Motor neuron (in vitro differentiated cells): ENCODE measurements around the gene OSBP2. TPM values are rescaled to one million over a fixed set of nuclear protein-coding genes. Genes with fewer than 3 reads are reported as not detected.

Experiments used
- ATAC-seq, 8 experiments: fragments of 200-7000 bp; cut with Tn5 transposase; replicated peaks in 6 of 8; 2 replicates each; pipeline ENCODE4 v1.8.0; 2021; ENCODE audit warnings: mild to moderate bottlenecking in 8 of 8, moderate library complexity in 8 of 8
- H3K27ac ChIP-seq, 2 donors: fragments of 250-450 bp; sonication (Bioruptor Pico); 2 replicates each; pipeline ENCODE4 v1.9.0; 2021; ENCODE audit warnings: antibody characterized with exemption in 2 of 2, mild to moderate bottlenecking in 2 of 2, moderate library complexity in 1 of 2
- H3K4me1 ChIP-seq, 2 donors: fragments of 250-450 bp; sonication (Bioruptor Pico); replicated peaks in 1 of 2; 2 replicates each; pipeline ENCODE4 v1.6.1; 2021; ENCODE audit warnings: antibody characterized with exemption in 2 of 2, mild to moderate bottlenecking in 2 of 2, moderate library complexity in 1 of 2
- H3K4me3 ChIP-seq, 5 donors: fragments of 250-450 bp; sonication (Bioruptor Pico); 2 replicates each; pipeline ENCODE4 v1.9.0; 2021; ENCODE audit warnings: antibody characterized with exemption in 5 of 5, mild to moderate bottlenecking in 5 of 5, moderate library complexity in 4 of 5
- WGBS, 10 experiments: fragments of 450-650 bp; shearing (Covaris generic); methylation state at CpG; one replicate each; pipeline ENCODE4 v1.0.0; 2022; 5-methylcytosine and 5-hydroxymethylcytosine counted together
- in situ Hi-C, 9 experiments: fragments of 400-800 bp; cut with MboI; loops; one replicate each; pipeline ENCODE4 v1.15.0; 2021; ENCODE audit warnings: low sequenced_read_pairs in 9 of 9, low pct_unique_long_range_greater_than_20kb in 2 of 9; ENCODE audit not compliant: unreplicated experiment in 9 of 9
- total RNA-seq, 8 experiments: library from RNA; unstranded; fragments of 300-600 nt; gene quantifications; 2 replicates each; pipeline versions ENCODE4 v1.2.3 to v1.2.4, GENCODE V29; 2022

Gene OSBP2
- total RNA-seq, 8 experiments from 2014 or later: 0.63 to 16.6 (median 5.4) TPM

GRCh38 chr22:30946354-30946753 lies 251.7 kb downstream of the OSBP2 start:
- H3K27ac ChIP-seq: no peak overlapping the region
- H3K4me3 ChIP-seq: no peak overlapping the region
- H3K4me1 ChIP-seq: peaks cover 9 to 20% of the 10 kb centered on the region in 2 donors
- in situ Hi-C loops: loop anchor here in 1 of 9 experiments (10.0 kb wide), 1 partner anchor 138 kb away; the partner anchor contains the start of gene SMTN
- WGBS, 10 experiments: 80 to 100% (median 97%) methylated on average over 1 to 7 of the region's 7 CpGs; no CpG with 5 or more reads in 2 of the 10 experiments
- ATAC-seq: no peak

GRCh38 chr22:30947173-30947815 lies 252.6 kb downstream of the OSBP2 start:
- H3K4me1 ChIP-seq: peaks cover 9 to 20% of the 10 kb centered on the region in 2 donors
- H3K27ac ChIP-seq: peak overlapping the region in 1 of 2 donors; percentile 18
- 31 to 100% (median 69%) methylated on average over 1 to 4 of the region's 5 CpGs; no CpG with 5 or more reads in 1 of the 10 experiments for WGBS, 10 experiments
- peak in 7 of 8 experiments; percentile 73 to 95 (median 93) for ATAC-seq
- in situ Hi-C loops: loop anchor here in 1 of 9 experiments (10.0 kb wide), 1 partner anchor 138 kb away; the partner anchor contains the start of gene SMTN
- no peak overlapping the region for H3K4me3 ChIP-seq

- ATAC-seq: peak in 7 of 8 experiments; percentile 30 to 50 (median 38)
- 47 to 100% (median 59%) methylated on average over 1 to 2 of the region's 2 CpGs; no CpG with 5 or more reads in 4 of the 10 experiments for WGBS, 10 experiments
- H3K27ac ChIP-seq: no peak overlapping the region
- H3K4me3 ChIP-seq: no peak overlapping the region
- H3K4me1 ChIP-seq: peaks cover 9 to 20% of the 10 kb centered on the region in 2 donors
- in situ Hi-C loops: loop anchor here in 1 of 9 experiments (10.0 kb wide), 1 partner anchor 137 kb away; the partner anchor contains the start of gene SMTN
These were observed 253.3 kb downstream of the OSBP2 start for GRCh38 chr22:30947816-30948454.

- 0 to 100% (median 85%) methylated on average over 1 to 3 of the region's 3 CpGs; no CpG with 5 or more reads in 3 of the 10 experiments for WGBS, 10 experiments
- peaks cover 9 to 20% of the 10 kb centered on the region in 2 donors for H3K4me1 ChIP-seq
- in situ Hi-C loops: loop anchor here in 1 of 9 experiments (10.0 kb wide), 1 partner anchor 136 kb away; the partner anchor contains the start of gene SMTN
- ATAC-seq: peak in 1 of 8 experiments; percentile 17
- H3K4me3 ChIP-seq: no peak overlapping the region
- no peak overlapping the region for H3K27ac ChIP-seq
These were observed 254.3 kb downstream of the OSBP2 start for GRCh38 chr22:30948930-30949342.

- 84 to 100% (median 96%) methylated on average over 1 to 7 of the region's 7 CpGs; no CpG with 5 or more reads in 2 of the 10 experiments for WGBS, 10 experiments
- no peak overlapping the region for H3K27ac ChIP-seq
- H3K4me1 ChIP-seq: peaks cover 9 to 20% of the 10 kb centered on the region in 2 donors
- in situ Hi-C loops: loop anchor here in 3 of 9 experiments (10.0 to 25.0 kb wide), 2 partner anchors 135 to 137 kb away; partner anchors contain the start of gene SMTN (in 3 of the 3)
- no peak for ATAC-seq
- H3K4me3 ChIP-seq: no peak overlapping the region
These were observed 255.4 kb downstream of the OSBP2 start for GRCh38 chr22:30949934-30950660.

GRCh38 chr22:30953206-30953605 lies 258.5 kb downstream of the OSBP2 start:
- ATAC-seq: no peak
- H3K4me1 ChIP-seq: peaks cover 0 to 4% of the 10 kb centered on the region in 2 donors
- no peak overlapping the region for H3K27ac ChIP-seq
- 100% methylated on average over 1 to 2 of the region's 2 CpGs; no CpG with 5 or more reads in 6 of the 10 experiments for WGBS, 10 experiments
- no peak overlapping the region for H3K4me3 ChIP-seq
- in situ Hi-C loops: loop anchor here in 2 of 9 experiments (25.0 kb wide), 1 partner anchor 134 kb away; the partner anchor contains the start of gene SMTN (in 2 of the 2)

GRCh38 chr22:30955153-30955552 lies 260.5 kb downstream of the OSBP2 start:
- Histone ChIP-seq H3K4me3 (no peak overlapping the region), H3K4me1 (no peaks in the 10 kb centered on the region), H3K27ac (no peak overlapping the region)
- ATAC-seq: no peak
- WGBS, 10 experiments: 91 to 100% (median 100%) methylated on average over 1 to 4 of the region's 4 CpGs; no CpG with 5 or more reads in 4 of the 10 experiments
- in situ Hi-C loops: loop anchor here in 2 of 9 experiments (25.0 kb wide), 1 partner anchor 132 kb away; the partner anchor contains the start of gene SMTN (in 2 of the 2)

Other genes with a start within 250 kb of the OSBP2 start
- under 1 TPM in 3 of 8 experiments, not detected in 5; 0.20 to 0.38 (median 0.35) TPM for gene SEC14L3, start 222.9 kb upstream of the OSBP2 start, total RNA-seq
- gene SEC14L4, start 189.2 kb upstream of the OSBP2 start, total RNA-seq: under 1 TPM in 2 of 8 experiments, not detected in 6; 0.14 to 0.24 TPM
- gene SEC14L6, start 148.1 kb upstream of the OSBP2 start, total RNA-seq: 1 to 10 TPM in 1 of 8 experiments, under 1 TPM in 6, not detected in 1; 0.05 to 2.6 (median 0.18) TPM
- gene GAL3ST1, start 120.2 kb upstream of the OSBP2 start, total RNA-seq: 1 to 10 TPM in 5 of 8 experiments, under 1 TPM in 1, not detected in 2; 0.91 to 2.9 (median 1.7) TPM
- 100 to 1,000 TPM in 4 of 8 experiments, 10 to 100 TPM in 4; 78.6 to 142 (median 105) TPM for gene PES1, start 103.0 kb upstream of the OSBP2 start, total RNA-seq
- gene TCN2, start 87.7 kb upstream of the OSBP2 start, total RNA-seq: 10 to 100 TPM in 3 of 8 experiments, 1 to 10 TPM in 5; 1.8 to 70.6 (median 7.9) TPM
- gene SLC35E4, start 59.1 kb upstream of the OSBP2 start, total RNA-seq: 1 to 10 TPM in 7 of 8 experiments, under 1 TPM in 1; 0.22 to 7.6 (median 2.9) TPM
- gene DUSP18, start 27.0 kb upstream of the OSBP2 start, total RNA-seq: 10 to 100 TPM in 1 of 8 experiments, 1 to 10 TPM in 7; 1.0 to 23.2 (median 4.4) TPM